GDM1 (cell line): Measurements from ENCODE around the gene TTC12.

ENCODE experiments used
- DNase-seq: peaks from one replicate; lab custom pipeline; 2025; lab: John Stamatoyannopoulos, UW

Gene TTC12

GRCh38 chr11:113314389-113315301 lies at the start of gene TTC12:
TSS of gene TTC12 (plus strand) at chr11:113314583. CDS start at chr11:113316258, 1,675 bp downstream.
- DNase-seq, result no peak

DNA sequence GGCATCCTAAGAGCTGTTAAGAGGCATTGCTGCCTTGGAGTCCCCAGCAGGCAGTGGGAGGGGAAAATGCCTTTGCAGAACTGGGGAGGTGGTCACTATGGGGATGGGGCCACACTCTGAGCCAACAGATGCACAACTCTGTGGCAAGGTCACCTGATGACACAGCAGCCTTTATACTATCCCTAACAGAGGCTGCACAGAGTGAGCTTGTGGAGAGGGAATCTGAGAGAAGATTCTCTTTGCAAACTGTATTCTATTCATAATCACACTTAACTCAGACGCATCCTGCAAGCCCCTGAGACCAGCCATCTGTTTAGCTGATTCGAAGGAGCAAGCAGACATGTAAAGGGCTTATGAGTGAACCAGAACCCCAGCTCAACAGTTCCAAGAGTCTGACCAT lies 49.0 kb upstream of the TTC12 start:
- DNase-seq, result no peak

- DNase-seq, result no peak
These were observed 46.9 kb upstream of the TTC12 start for GRCh38 chr11:113267493-113267892.

DNA sequence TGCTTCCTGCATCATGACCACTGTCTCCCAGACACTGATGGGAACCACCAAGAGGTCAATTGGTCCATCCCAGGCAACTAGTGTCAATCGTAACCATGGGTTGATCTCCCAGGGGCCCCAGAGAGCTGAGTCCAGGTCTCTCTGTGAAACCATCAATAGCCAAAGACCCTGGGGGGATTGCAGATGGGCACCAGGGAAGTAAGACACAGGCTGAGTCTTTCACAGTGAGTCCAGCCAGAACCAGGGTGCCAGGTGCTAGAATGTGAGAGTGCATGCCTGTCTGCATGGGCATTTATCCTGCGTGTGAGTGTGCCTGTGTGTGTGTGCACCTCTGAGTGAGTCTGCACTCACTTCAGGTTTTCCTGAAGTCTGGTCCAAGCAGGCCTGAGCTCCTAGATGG lies 45.3 kb upstream of the TTC12 start:
- no peak for DNase-seq

DNA sequence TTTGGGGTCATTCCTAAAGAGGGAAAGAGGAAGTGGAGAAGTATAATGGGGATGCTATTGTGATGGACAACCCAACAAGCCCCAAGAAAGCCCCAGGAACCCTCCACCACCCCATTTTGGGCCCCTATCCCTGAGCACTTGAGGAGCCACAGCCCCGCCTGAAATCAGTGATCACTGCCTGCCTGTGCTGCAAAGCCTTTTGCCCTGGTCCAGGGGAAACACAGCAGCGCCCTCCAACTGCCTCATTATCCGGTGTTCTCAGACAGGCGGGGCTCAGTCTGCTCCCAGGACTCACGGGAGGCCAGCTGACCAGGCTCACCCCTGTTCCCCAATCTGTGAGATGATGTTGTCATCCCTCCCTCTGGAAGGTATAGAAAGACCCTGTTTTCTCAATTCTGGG lies 44.7 kb upstream of the TTC12 start:
- DNase-seq, result no peak

DNA sequence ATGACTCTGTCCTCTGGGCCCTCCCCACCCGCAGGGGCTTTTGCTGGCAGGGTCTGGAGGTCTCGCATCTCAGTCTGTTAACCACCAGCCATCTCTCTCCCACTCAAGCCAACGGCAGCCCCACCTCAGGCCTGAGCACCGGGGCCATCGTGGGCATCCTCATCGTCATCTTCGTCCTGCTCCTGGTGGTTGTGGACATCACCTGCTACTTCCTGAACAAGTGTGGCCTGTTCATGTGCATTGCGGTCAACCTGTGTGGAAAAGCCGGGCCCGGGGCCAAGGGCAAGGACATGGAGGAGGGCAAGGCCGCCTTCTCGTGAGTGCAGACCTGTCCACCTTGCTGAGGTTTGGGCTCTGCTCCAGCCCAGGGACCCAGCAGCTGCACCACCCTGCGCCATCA lies 44.3 kb upstream of the TTC12 start:
- no peak for DNase-seq

GRCh38 chr11:113271551-113272245 lies 42.7 kb upstream of the TTC12 start:
- no peak for DNase-seq

GRCh38 chr11:113272281-113272680 lies 42.1 kb upstream of the TTC12 start:
- no peak for DNase-seq

DNA sequence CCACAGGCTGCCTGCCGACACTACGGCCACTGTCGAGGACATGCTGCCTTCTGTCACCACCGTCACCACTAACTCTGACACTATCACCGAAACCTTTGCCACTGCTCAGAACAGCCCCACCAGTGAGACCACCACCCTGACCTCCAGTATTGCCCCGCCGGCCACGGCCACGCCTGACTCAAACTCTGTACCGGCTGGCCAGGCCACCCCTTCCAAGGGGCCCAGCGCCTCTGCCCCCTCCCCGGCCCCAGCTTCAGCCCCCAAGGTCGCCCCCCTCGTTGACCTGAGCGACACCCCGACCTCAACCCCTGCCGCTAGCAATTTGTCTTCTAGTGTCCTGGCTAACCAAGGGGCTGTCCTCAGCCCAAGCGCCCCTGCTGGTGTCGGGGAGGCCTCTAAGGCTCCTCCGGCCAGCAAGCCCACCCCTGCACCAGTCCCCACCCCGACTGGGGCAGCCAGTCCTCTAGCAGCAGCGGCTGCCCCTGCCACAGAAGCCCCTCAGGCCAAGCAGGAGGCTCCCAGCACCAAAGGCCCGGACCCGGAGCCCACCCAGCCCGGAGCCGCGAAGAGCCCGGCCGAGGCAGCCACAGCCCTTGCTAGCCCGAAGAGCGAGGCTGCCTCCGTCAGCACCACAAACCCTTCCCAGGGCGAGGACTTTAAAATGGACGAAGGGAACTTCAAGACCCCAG lies 41.3 kb upstream of the TTC12 start:
- DNase-seq, result no peak

GRCh38 chr11:113273720-113274119 lies 40.7 kb upstream of the TTC12 start:
- DNase-seq, result no peak

- DNase-seq, result no peak
These were observed 39.4 kb upstream of the TTC12 start for GRCh38 chr11:113274713-113275582.

DNA sequence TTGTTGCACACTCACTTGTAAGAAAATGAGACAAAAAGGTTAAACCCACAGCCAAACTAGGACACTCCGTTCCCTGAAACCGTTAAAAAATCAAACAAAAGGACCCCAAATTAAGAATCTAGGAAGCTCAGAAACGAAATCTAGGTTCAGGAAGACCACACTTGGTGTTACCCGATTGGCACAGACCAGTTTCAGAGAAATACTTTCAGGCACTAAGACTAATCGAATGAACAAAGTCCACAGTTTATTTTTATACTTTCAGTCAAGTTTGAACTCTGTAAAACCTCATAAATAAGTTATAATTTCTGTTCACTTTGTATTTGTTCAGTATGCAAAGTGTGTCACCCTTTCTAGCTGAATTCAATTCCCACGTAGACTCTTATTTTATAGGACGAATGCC lies 38.8 kb upstream of the TTC12 start:
- no peak for DNase-seq

DNA sequence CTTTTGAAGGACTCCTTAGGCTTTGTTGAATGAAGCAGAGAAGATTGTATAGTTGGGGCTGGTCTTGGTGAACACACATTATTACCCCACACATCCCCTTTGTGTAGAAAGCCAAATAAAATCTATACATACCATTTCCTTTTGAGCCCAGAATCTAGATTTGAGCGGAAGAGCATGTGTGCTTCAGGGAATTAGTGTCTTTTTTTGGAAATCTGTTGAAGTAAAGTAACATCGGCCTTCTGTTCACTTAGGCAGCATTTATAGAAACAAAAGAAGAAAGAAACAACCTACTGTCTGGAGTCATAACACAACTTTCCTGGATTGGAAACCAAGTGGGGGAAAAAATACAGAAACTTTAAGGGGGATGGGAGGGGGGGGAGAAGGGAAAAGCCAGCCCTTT lies 37.9 kb upstream of the TTC12 start:
- no peak for DNase-seq

GRCh38 chr11:113277907-113278306 lies 36.5 kb upstream of the TTC12 start:
- DNase-seq, result no peak

DNA sequence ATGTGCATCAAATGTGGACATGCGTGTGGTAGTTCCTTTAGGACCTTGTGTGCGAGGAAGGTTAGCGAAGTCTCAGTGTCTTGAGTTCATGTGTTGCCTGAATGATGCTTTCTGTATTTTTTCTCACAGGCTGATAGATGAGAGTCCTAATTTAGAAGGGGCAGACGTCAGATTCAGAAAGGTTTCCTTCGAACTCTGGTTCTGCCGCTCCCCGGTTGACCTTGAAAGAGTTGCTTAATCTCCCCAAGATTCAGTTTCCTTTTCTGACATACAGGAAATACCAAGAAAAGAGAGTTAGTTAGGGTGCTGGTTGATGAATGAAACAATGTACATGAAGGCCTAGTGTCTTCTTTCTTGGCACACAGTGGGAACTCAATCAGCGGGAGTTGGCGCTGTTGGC lies 35.9 kb upstream of the TTC12 start:
- no peak for DNase-seq

DNA sequence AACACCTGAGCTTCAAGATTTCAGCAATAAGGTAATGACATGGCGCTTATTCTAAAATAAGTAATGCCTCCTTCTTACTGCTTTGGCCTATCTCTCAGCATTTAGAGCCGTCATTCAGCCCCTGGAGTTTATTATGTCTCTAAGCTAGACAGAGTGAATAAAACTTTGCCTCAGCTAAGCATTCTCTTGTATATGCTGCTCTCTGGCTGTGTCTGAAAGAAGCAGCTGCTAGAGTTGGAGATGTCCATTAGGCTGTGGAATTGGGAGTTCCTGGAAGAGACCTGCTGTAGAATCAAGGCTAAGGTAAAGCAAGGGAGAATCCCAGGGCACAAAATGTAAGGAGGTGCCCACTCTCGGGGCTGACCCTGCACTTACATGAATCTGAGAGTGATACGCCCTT lies 35.5 kb upstream of the TTC12 start:
- no peak for DNase-seq

- no peak for DNase-seq
These were observed 34.8 kb upstream of the TTC12 start for GRCh38 chr11:113279591-113279990.

DNA sequence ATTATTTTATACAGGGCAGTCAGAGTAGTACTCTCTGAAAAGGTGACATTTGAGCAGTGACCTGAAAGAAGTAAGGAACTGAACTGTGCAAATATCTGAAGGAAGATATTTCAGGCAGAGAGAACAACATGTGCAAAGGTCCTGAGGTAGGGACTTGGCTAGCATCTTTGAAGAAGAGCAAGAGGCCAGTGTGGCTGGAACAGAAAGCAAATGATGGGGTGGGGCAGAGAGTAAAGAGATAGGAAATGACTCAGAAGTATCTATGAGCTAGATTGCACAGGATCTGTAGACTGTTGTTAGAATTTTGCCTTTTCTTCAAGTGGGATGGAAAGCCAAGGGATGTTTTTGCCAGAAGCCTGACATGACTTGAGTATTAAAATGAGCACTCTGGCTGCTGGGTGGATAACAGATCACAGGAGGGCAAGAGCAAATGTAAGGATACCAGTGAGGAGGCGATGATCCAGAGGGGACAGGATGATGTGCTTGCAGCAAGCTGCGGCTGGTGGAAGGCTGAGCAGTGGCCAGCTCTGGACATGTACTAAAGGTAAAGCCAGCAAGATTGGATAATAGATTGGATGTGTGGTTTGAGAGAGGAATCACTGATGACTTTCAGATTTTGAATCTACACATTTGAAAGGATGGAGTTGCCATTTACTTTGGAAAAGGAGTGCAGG lies 33.2 kb upstream of the TTC12 start:
- no peak for DNase-seq

DNA sequence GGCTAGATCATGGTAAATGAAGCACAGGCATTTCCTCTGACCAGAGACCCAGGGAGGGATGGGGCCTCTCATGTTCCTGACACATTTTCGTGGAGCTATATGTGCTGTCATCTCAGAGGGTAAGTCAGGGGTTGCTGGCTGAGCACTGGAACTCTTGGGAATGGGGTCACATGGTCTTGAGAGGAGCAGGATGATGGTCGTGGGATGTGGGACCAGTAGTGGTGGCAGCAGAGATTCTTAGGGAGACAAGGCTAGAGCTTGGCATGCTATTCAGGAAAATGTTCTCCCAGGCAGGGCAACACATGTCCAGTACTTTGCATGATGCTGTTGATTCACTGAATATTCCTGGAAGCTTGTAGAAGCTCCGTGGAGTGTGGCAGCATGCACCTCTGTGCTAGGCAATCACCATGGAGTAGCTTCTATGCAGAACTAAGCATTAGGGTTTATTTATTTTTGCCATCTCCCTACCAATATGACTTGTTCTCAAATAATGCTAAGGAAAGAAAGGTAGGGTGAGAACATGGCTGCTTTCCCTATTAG lies 31.4 kb upstream of the TTC12 start:
- DNase-seq, result no peak

GRCh38 chr11:113283881-113284280 lies 30.5 kb upstream of the TTC12 start:
- DNase-seq, result no peak

GRCh38 chr11:113286009-113286408 lies 28.4 kb upstream of the TTC12 start:
- DNase-seq, result no peak
